ENCODE results near the gene CEACAM19. TPM values are rescaled to one million over a fixed set of nuclear protein-coding genes. Genes with fewer than 3 reads are reported as not detected.
A peak's percentile ranks its signal among the peaks of the same experiment; 100 is the strongest.

The CEACAM19 gene
- total and polyA plus RNA-seq, 2 of the 8 experiments (the other 6 are each of a cell fraction or from before 2014, with no cell fraction given) = 3.1 to 3.4 TPM

GRCh38 chr19:44718441-44719261, 47.4 kb downstream of the CEACAM19 start:
- no peak for FAIRE-seq
- CTCF ChIA-PET (ENCODE audit: partially characterized antibody) = interaction anchor here (0.6 to 20.6 kb wide), 6 partner anchors 12 to 1415 kb away, joined by 3 to 468 read pairs (median 3); no protein-coding TSS in a partner anchor
- Histone ChIP-seq H3K14ac (ENCODE audit: insufficient read length) (no peak overlapping the region), H3K9ac (replicated peaks in 1 of 4; ENCODE audit: extremely low read depth in 1 of 4, low read depth in 3 of 4, low read length in 3 of 4) (peak overlapping the region in 3 of 4 experiments; percentile 6 to 73 (median 54); a peak in 5 of 7 replicates), H3K4ac (replicated peaks; ENCODE audit: insufficient read length, low read depth, low read length) (peak overlapping the region; percentile 30), H3K4me2 (ENCODE audit: insufficient read depth in 1 of 2, low read depth in 2 of 2, low read length in 2 of 2) (peak overlapping the region; percentile 39 to 64), H2BK15ac (ENCODE audit: low read length) (peak overlapping the region; percentile 99), H2BK12ac (ENCODE audit: low read depth, low read length) (peak overlapping the region; percentile 95), H3K56ac (replicated peaks; ENCODE audit: insufficient read length, low read depth, low read length) (peak overlapping the region; percentile 52), H3K18ac (ENCODE audit: extremely low read depth, low read length) (peak overlapping the region; percentile 83), H4K91ac (replicated peaks; ENCODE audit: insufficient read length, low read length) (peak overlapping the region; percentile 98), H3K79me1 (ENCODE audit: low read depth, low read length) (no peaks in the 10 kb centered on the region), H3K4me3 (ENCODE audit: extremely low read depth in 1 of 4, insufficient read depth in 2 of 4, low read depth in 3 of 4, low read length in 4 of 4) (peak overlapping the region in 3 of 4 experiments; percentile 31 to 45 (median 32); a peak in 6 of 8 replicates), H4K20me1 (replicated peaks in 1 of 2; ENCODE audit: control insufficient read depth in 1 of 2, insufficient read depth in 2 of 2, low read length in 2 of 2) (no peaks in the 10 kb centered on the region), H3K36me3 (ENCODE audit: control insufficient read depth in 2 of 4, insufficient read depth in 4 of 4, low read length in 3 of 4) (no peaks in the 10 kb centered on the region; a peak in 1 of 8 replicates), H2AK5ac (ENCODE audit: low read depth, low read length) (peak overlapping the region; percentile 87), H3K9me3 (ENCODE audit: insufficient read depth in 2 of 2, low read depth in 1 of 2, low read length in 1 of 2) (peaks cover 8 to 14% of the 10 kb centered on the region in 2 experiments), H4K5ac (ENCODE audit: insufficient read length, low read depth, low read length) (peak overlapping the region; percentile 27), H3K27me3 (replicated peaks in 1 of 4; ENCODE audit: control insufficient read depth in 3 of 4, extremely low read depth in 1 of 4, insufficient read depth in 3 of 4, low read length in 3 of 4) (no peaks in the 10 kb centered on the region), H2BK5ac (ENCODE audit: low read depth, low read length) (peak overlapping the region; percentile 98), H2AFZ (ENCODE audit: low read length) (0 out of 2 replicates have a peak overlapping the region, but pooled peaks have one; percentile 16), H3K27ac (ENCODE audit: low read depth, low read length) (peak overlapping the region; percentile 91), H3K23me2 (ENCODE audit: low read depth, low read length) (no peaks in the 10 kb centered on the region; the same call in 1 of the 2 replicates), H3K79me2 (ENCODE audit: control insufficient read depth in 1 of 2, insufficient read depth in 2 of 2, low read length in 2 of 2) (no peaks in the 10 kb centered on the region), H4K8ac (ENCODE audit: extremely low read depth, insufficient read depth, low read length) (peak overlapping the region; percentile 91; the same call in 1 of the 2 replicates), H2BK120ac (replicated peaks; ENCODE audit: low read depth, low read length) (peak overlapping the region; percentile 93), H3K23ac (ENCODE audit: insufficient read length) (no peak overlapping the region), H3K4me1 (replicated peaks in 1 of 4; ENCODE audit: control insufficient read depth in 3 of 4, insufficient read depth in 4 of 4, low read length in 3 of 4) (peaks cover 0 to 12% (median 8%) of the 10 kb centered on the region in 4 experiments; a peak in 6 of 7 replicates), H2BK20ac (ENCODE audit: low read length) (peak overlapping the region; percentile 93; the same call in 1 of the 2 replicates)
- DNase-seq (ENCODE audit: low read depth in 1 of 2, low spot score in 2 of 2) = peak in 1 of 2 experiments; percentile 74
- POLR2A ChIA-PET (ENCODE audit: partially characterized antibody) = interaction anchor here (0.7 to 1.5 kb wide), 7 partner anchors 10 to 187 kb away, joined by 3 to 5 read pairs (median 3); partner anchors contain the start of gene APOE
- 22% methylated on average over 11 of the region's 11 CpGs; no CpG with 5 or more reads in 1 of the 2 experiments for WGBS, 2 experiments (ENCODE audit: extremely low coverage in 1 of 2, insufficient coverage in 1 of 2, insufficient read length in 1 of 2, insufficient replicate concordance in 2 of 2, low coverage in 1 of 2, low lambda C conversion rate in 2 of 2, missing lambda C conversion rate in 1 of 2)
- TF ChIP-seq, protein P1, sequence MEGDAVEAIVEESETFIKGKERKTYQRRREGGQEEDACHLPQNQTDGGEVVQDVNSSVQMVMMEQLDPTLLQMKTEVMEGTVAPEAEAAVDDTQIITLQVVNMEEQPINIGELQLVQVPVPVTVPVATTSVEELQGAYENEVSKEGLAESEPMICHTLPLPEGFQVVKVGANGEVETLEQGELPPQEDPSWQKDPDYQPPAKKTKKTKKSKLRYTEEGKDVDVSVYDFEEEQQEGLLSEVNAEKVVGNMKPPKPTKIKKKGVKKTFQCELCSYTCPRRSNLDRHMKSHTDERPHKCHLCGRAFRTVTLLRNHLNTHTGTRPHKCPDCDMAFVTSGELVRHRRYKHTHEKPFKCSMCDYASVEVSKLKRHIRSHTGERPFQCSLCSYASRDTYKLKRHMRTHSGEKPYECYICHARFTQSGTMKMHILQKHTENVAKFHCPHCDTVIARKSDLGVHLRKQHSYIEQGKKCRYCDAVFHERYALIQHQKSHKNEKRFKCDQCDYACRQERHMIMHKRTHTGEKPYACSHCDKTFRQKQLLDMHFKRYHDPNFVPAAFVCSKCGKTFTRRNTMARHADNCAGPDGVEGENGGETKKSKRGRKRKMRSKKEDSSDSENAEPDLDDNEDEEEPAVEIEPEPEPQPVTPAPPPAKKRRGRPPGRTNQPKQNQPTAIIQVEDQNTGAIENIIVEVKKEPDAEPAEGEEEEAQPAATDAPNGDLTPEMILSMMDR (IDR thresholded peaks at IDR 0.05; ENCODE audit: control extremely low read depth in 1 of 3, insufficient read depth in 1 of 3, low read depth in 1 of 3, low read length in 3 of 3) = peak in 1 of 3 experiments; percentile 5; a peak in 1 of 4 replicates
- peak; percentile 93; the same call in 1 of the 2 replicates for TF ChIP-seq KDM1A (IDR thresholded peaks at IDR 0.05; ENCODE audit: borderline replicate concordance, low read length)
- TF ChIP-seq FOSL1 (IDR thresholded peaks at IDR 0.05; ENCODE audit: insufficient read depth, low read depth, low read length) = no peak
- peak; percentile 83 for TF ChIP-seq TEAD4 (IDR thresholded peaks at IDR 0.05; ENCODE audit: low read depth, low read length)
- TF ChIP-seq TAF1 (IDR thresholded peaks at IDR 0.05; ENCODE audit: low read depth, low read length) = 0 out of 2 replicates have a peak, but pooled peaks have one; percentile 39
- TF ChIP-seq POLR2A (IDR thresholded peaks at IDR 0.05; ENCODE audit: control extremely low read depth in 1 of 2, low read depth in 2 of 2, low read length in 2 of 2) = peak in 1 of 2 experiments; percentile 72; a peak in 2 of 3 replicates
- peak; percentile 53 for TF ChIP-seq ASH2L (IDR thresholded peaks at IDR 0.05; ENCODE audit: low read length)
